Measurements from ENCODE around the gene PRPF6. TPM values are rescaled to one million over a fixed set of nuclear protein-coding genes. Genes with fewer than 3 reads are reported as not detected.

The PRPF6 gene
- total and polyA plus RNA-seq, 2 of the 13 experiments (the other 11 are each of a cell fraction or from before 2014, with no cell fraction given): 63.7 to 101 TPM

- TF ChIP-seq IRF9 (CRISPR knock-in tag; IDR thresholded peaks at IDR 0.05; ENCODE audit: borderline replicate concordance) (peak; percentile 69; the same call in 1 of the 2 replicates), ZNF784 (CRISPR knock-in tag; IDR thresholded peaks at IDR 0.05; ENCODE audit: borderline replicate concordance) (0 out of 2 replicates have a peak, but pooled peaks have one; percentile 16), PHF8 (CRISPR knock-in tag; IDR thresholded peaks at IDR 0.05) (peak; percentile 71), KDM2A (CRISPR knock-in tag; IDR thresholded peaks at IDR 0.05; ENCODE audit: borderline replicate concordance, low read depth) (peak; percentile 78), SKI (IDR thresholded peaks at IDR 0.05; ENCODE audit: partially characterized antibody) (peak; percentile 23), ZFP41 (CRISPR knock-in tag; IDR thresholded peaks at IDR 0.05; ENCODE audit: borderline replicate concordance) (no peak; the same call in 1 of the 2 replicates), GZF1 (CRISPR knock-in tag; IDR thresholded peaks at IDR 0.05) (no peak; the same call in 1 of the 2 replicates), PAF1 (CRISPR knock-in tag; IDR thresholded peaks at IDR 0.05) (no peak), RBAK (CRISPR knock-in tag; IDR thresholded peaks at IDR 0.05) (0 out of 2 replicates have a peak, but pooled peaks have one; percentile 37), ZNF556 (CRISPR knock-in tag; IDR thresholded peaks at IDR 0.05; ENCODE audit: borderline replicate concordance) (no peak; the same call in 1 of the 2 replicates), GPBP1L1 (CRISPR knock-in tag; IDR thresholded peaks at IDR 0.05) (no peak), ZNF430 (CRISPR knock-in tag; IDR thresholded peaks at IDR 0.05) (peak; percentile 24; the same call in 1 of the 2 replicates), RFXAP (CRISPR knock-in tag; IDR thresholded peaks at IDR 0.05; ENCODE audit: borderline replicate concordance) (peak; percentile 62; the same call in 1 of the 2 replicates), SNRNP70 (IDR thresholded peaks at IDR 0.05; ENCODE audit: low read depth, low read length) (no peak), ZBTB42 (CRISPR knock-in tag; IDR thresholded peaks at IDR 0.05) (no peak), BCL3 (CRISPR knock-in tag; IDR thresholded peaks at IDR 0.05) (peak; percentile 78), FOXO4 (CRISPR knock-in tag; conservative IDR thresholded peaks at IDR 0.05) (no peak), ZNF670 (CRISPR knock-in tag; IDR thresholded peaks at IDR 0.05; ENCODE audit: borderline replicate concordance) (no peak), ZSCAN20 (CRISPR knock-in tag; IDR thresholded peaks at IDR 0.05; ENCODE audit: borderline replicate concordance) (peak; percentile 84; the same call in 1 of the 2 replicates), MIXL1 (CRISPR knock-in tag; IDR thresholded peaks at IDR 0.05) (peak; percentile 60; the same call in 1 of the 2 replicates), POGZ (CRISPR knock-in tag; IDR thresholded peaks at IDR 0.05) (peak; percentile 53; the same call in 1 of the 2 replicates), ATM (IDR thresholded peaks at IDR 0.05; ENCODE audit: borderline replicate concordance) (no peak), NFYB (CRISPR knock-in tag; IDR thresholded peaks at IDR 0.05) (0 out of 2 replicates have a peak, but pooled peaks have one; percentile 6), ZMYM4 (CRISPR knock-in tag; IDR thresholded peaks at IDR 0.05) (peak; percentile 61; the same call in 1 of the 2 replicates)
Observed at GRCh38 chr20:64053841-64054661, 73.1 kb downstream of the PRPF6 start (continued).

Measured in HepG2 (cell line).